A673 (cell line): Measurements from ENCODE around the gene SEC31B. TPM values are rescaled to one million over a fixed set of nuclear protein-coding genes. Genes with fewer than 3 reads are reported as not detected.

ENCODE experiments used
- BruUV-seq: library from RNA; stranded (reverse); fragments of 400-500 nt; replicated peaks from 2 replicates; lab custom pipeline; 2021; lab: Mats Ljungman, UMichigan
- CTCF ChIA-PET: fragments of 300-600 bp; sonication (Branson Sonifier 250); formaldehyde crosslinking; loops from one replicate; lab custom pipeline; 2022; ENCODE audit warnings: antibody characterized with exemption; lab: Charles Lee
- POLR2A ChIA-PET: fragments of 300-600 bp; sonication (Branson Sonifier 250); formaldehyde crosslinking; loops from one replicate; lab custom pipeline; 2022; ENCODE audit warnings: antibody characterized with exemption; ENCODE audit not compliant: low non-redundant PET; lab: Charles Lee
- DNase-seq: peaks from one replicate; pipeline ENCODE4 v3.0.0-alpha.2; 2015; ENCODE audit warnings: low spot score
- H3K27ac ChIP-seq: fragments of 200-600 bp; sonication (generic); 2 replicates; pipeline ENCODE4 v1.5.1; 2016; ENCODE audit warnings: mixed run types, low read depth, mild to moderate bottlenecking, mixed read lengths, antibody characterized with exemption, low read length; ENCODE audit not compliant: poor library complexity, severe bottlenecking
- H3K27me3 ChIP-seq: fragments of 200-600 bp; sonication (generic); replicated peaks from 2 replicates; pipeline ENCODE4 v1.6.1; 2017; ENCODE audit warnings: mixed run types, low read depth, mild to moderate bottlenecking, mixed read lengths, antibody characterized with exemption, low read length; ENCODE audit not compliant: insufficient read depth, poor library complexity
- H3K36me3 ChIP-seq: fragments of 200-600 bp; sonication (generic); 2 replicates; pipeline ENCODE4 v1.6.1; 2016; ENCODE audit warnings: mixed run types, mild to moderate bottlenecking, mixed read lengths, antibody characterized with exemption, low read length; ENCODE audit not compliant: insufficient read depth, poor library complexity, severe bottlenecking
- H3K4me1 ChIP-seq: fragments of 200-600 bp; sonication (generic); 2 replicates; pipeline ENCODE4 v1.6.1; 2017; ENCODE audit warnings: mixed run types, mild to moderate bottlenecking, mixed read lengths, antibody characterized with exemption, low read length; ENCODE audit not compliant: insufficient read depth, poor library complexity, severe bottlenecking
- H3K4me3 ChIP-seq: fragments of 200-600 bp; sonication (generic); 2 replicates; pipeline ENCODE4 v1.5.1; 2016; ENCODE audit warnings: low read depth, mixed run types, mild to moderate bottlenecking, mixed read lengths, low read length; ENCODE audit not compliant: poor library complexity, severe bottlenecking
- H3K9me3 ChIP-seq: fragments of 200-600 bp; sonication (generic); 2 replicates; pipeline ENCODE4 v1.6.1; 2016; ENCODE audit warnings: mixed run types, low read depth, mild to moderate bottlenecking, mixed read lengths, antibody characterized with exemption, low read length; ENCODE audit not compliant: poor library complexity, severe bottlenecking
- EZH2 ChIP-seq: fragments of 200-600 bp; sonication (generic); IDR thresholded peaks from 2 replicates; pipeline ENCODE4 v1.6.1; 2017; ENCODE audit warnings: borderline replicate concordance, low read depth, mild to moderate bottlenecking, mixed read lengths, antibody characterized with exemption, low read length; ENCODE audit not compliant: poor library complexity, severe bottlenecking
- intact Hi-C: fragments of 100-400 bp; cut with micrococcal nuclease; formaldehyde crosslinking; loops from one replicate; pipeline ENCODE4 v1.10.0; 2022; ENCODE audit not compliant: unreplicated experiment
- total RNA-seq: library from RNA; stranded (reverse); gene quantifications from 2 replicates; pipeline ENCODE4 v1.2.3, GENCODE V29; 2021
- TF ChIP-seq, protein P1 (sequence below): fragments of 300-800, 200-600 bp; sonication (generic); conservative IDR thresholded peaks from 2 replicates; pipeline ENCODE4 v1.5.1; 2017; ENCODE audit warnings: low read depth, mild to moderate bottlenecking, antibody characterized with exemption, low read length, moderate library complexity, mixed read lengths

The SEC31B gene
- total RNA-seq, 1 experiment from 2014 or later = 3.8 TPM

DNA sequence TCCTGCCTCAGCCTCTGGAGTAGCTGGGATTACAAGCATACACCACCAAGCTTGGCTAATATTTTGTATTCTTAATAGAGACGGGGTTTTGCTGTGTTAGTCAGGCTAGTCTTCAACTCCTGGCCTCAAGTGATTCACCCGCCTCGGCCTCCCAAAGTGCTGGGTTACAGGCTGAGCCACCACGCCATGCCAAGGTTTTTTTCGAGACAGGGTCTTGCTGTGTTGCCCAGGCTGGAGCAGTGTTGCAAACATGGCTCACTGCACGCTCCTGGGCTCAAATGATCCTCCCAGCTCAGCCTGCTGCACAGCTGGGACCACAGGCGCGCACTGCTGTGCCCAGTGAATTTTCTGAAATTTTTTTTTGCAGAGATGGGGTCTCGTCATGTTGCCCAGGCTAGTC is 3.3 kb upstream of the SEC31B start:
- POLR2A ChIA-PET = no interaction called here
- Histone ChIP-seq H3K4me3 (no peak overlapping the region), H3K4me1 (peaks cover 7% of the 10 kb centered on the region), H3K27me3 (no peaks in the 10 kb centered on the region), H3K9me3 (no peaks in the 10 kb centered on the region), H3K36me3 (peaks cover 36% of the 10 kb centered on the region), H3K27ac (no peak overlapping the region)
- CTCF ChIA-PET = interaction anchor here (1.0 kb wide), 1 partner anchor 355 kb away, joined by 3 read pairs; no protein-coding TSS in a partner anchor
- no peak for DNase-seq
- intact Hi-C loops = no loop called here
- TF ChIP-seq EZH2 = no peak
- TF ChIP-seq, protein P1, sequence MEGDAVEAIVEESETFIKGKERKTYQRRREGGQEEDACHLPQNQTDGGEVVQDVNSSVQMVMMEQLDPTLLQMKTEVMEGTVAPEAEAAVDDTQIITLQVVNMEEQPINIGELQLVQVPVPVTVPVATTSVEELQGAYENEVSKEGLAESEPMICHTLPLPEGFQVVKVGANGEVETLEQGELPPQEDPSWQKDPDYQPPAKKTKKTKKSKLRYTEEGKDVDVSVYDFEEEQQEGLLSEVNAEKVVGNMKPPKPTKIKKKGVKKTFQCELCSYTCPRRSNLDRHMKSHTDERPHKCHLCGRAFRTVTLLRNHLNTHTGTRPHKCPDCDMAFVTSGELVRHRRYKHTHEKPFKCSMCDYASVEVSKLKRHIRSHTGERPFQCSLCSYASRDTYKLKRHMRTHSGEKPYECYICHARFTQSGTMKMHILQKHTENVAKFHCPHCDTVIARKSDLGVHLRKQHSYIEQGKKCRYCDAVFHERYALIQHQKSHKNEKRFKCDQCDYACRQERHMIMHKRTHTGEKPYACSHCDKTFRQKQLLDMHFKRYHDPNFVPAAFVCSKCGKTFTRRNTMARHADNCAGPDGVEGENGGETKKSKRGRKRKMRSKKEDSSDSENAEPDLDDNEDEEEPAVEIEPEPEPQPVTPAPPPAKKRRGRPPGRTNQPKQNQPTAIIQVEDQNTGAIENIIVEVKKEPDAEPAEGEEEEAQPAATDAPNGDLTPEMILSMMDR = no peak
- BruUV-seq = no TSS peak

DNA sequence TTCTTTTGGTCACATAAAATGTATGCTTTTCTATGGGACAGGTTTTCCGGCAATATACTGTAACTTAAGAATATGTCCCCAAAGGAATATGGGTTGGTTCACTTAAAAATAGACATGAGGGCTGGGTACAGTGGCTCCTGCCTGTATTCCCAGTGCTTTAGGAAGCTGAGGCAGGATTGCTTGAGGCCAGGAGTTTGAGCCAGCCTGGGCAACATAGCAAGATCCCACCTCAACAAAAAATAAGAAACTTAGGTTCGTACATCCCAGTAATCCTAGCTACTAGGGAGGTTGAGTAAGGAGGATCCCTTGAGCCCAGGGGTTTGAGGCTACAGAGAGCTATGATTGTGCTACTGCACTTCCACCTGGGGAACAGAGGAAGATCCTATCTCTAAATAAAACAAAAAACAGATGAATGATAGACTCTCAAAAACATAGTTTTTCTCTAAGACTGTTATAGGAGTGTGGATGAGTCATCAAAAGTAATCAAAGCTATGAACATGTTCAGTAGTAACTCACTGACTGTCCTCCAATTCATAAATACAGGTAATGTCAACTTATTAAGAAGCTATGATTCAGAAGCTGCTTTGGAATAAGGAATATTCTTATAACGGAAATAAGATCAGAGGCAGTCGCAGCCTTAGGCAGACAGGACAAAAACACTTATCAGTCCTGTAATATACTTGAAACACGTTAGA is 2.6 kb upstream of the SEC31B start:
- BruUV-seq = no TSS peak
- intact Hi-C loops = no loop called here
- POLR2A ChIA-PET = interaction anchor here (0.6 kb wide), 1 partner anchor 46 kb away, joined by 7 read pairs; no protein-coding TSS in a partner anchor
- Histone ChIP-seq H3K27me3 (no peaks in the 10 kb centered on the region), H3K9me3 (no peaks in the 10 kb centered on the region), H3K4me3 (no peak overlapping the region), H3K27ac (no peak overlapping the region), H3K4me1 (peaks cover 7% of the 10 kb centered on the region), H3K36me3 (peaks cover 34% of the 10 kb centered on the region)
- CTCF ChIA-PET = interaction anchor here (0.6 to 1.0 kb wide), 2 partner anchors 356 to 663 kb away, joined by 3 read pairs; no protein-coding TSS in a partner anchor
- no peak for DNase-seq
- TF ChIP-seq, protein P1 = no peak
- TF ChIP-seq EZH2 = no peak

DNA sequence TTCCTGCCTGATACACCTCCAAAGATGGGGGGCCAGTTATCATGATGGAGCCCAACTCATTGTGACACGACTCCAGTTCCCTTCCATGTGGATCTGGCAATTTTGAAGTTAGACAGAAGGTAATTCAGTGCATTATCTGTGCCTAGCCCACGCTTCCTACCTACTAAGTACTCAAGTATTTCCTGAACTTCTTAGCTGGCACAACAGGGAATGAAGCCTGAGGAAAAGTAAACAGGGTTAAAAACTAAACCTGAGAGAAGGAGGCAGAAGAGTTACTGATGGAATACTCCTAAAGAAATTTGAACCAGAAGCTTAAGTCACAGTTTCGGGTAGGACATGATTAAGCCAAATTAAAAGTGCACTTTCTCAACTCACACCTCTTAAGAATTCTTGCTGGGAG is 1.1 kb upstream of the SEC31B start:
- TF ChIP-seq EZH2 = no peak
- TF ChIP-seq, protein P1 = no peak
- intact Hi-C loops = no loop called here
- POLR2A ChIA-PET = interaction anchor here (0.6 kb wide), 1 partner anchor 15 kb away, joined by 7 read pairs; the partner anchor contains the start of gene HIF1AN

More for the DNA sequence above, 1.1 kb upstream of the SEC31B start:
- Histone ChIP-seq H3K4me1 (peaks cover 7% of the 10 kb centered on the region), H3K27ac (no peak overlapping the region), H3K36me3 (peaks cover 20% of the 10 kb centered on the region), H3K27me3 (no peaks in the 10 kb centered on the region), H3K4me3 (no peak overlapping the region), H3K9me3 (no peaks in the 10 kb centered on the region)
- CTCF ChIA-PET = no interaction called here
- BruUV-seq = no TSS peak
- no peak for DNase-seq
